ENCODE data around the gene PPA1. TPM values are rescaled to one million over a fixed set of nuclear protein-coding genes. Genes with fewer than 3 reads are reported as not detected.

The PPA1 gene
- total RNA-seq, 3 donors from 2014 or later: 86.9 to 174 (median 164) TPM

- Histone ChIP-seq H3K4me3 (no peak overlapping the region), H3K4me1 (peaks cover 0 to 3% of the 10 kb centered on the region in 2 donors), H3K9me3 (no peaks in the 10 kb centered on the region), H3K27me3 (no peaks in the 10 kb centered on the region), H3K36me3 (no peaks in the 10 kb centered on the region), H3K27ac (no peak overlapping the region)
- TF ChIP-seq POLR2AphosphoS5 (IDR thresholded peaks at IDR 0.05): no peak
- no peak for TF ChIP-seq CTCF (IDR thresholded peaks at IDR 0.05)
- no peak for TF ChIP-seq POLR2A (IDR thresholded peaks at IDR 0.05)
- no peak for DNase-seq (ENCODE audit: low spot score in 2 of 2)
- intact Hi-C loops (cut with DNase I; ENCODE audit: low total_unique reads): no loop called here
These were observed 66.8 kb downstream of the PPA1 start for GRCh38 chr10:70166394-70166793.

- Histone ChIP-seq H3K4me3 (no peak overlapping the region), H3K9me3 (no peaks in the 10 kb centered on the region), H3K27ac (no peak overlapping the region), H3K4me1 (peaks cover 0 to 3% of the 10 kb centered on the region in 2 donors), H3K36me3 (no peaks in the 10 kb centered on the region), H3K27me3 (no peaks in the 10 kb centered on the region)
- DNase-seq (ENCODE audit: low spot score in 2 of 2): no peak
- intact Hi-C loops (cut with DNase I; ENCODE audit: low total_unique reads): no loop called here
- no peak for TF ChIP-seq POLR2A (IDR thresholded peaks at IDR 0.05)
- TF ChIP-seq CTCF (IDR thresholded peaks at IDR 0.05): no peak
- no peak for TF ChIP-seq POLR2AphosphoS5 (IDR thresholded peaks at IDR 0.05)
These were observed 69.1 kb downstream of the PPA1 start for GRCh38 chr10:70164163-70164562.

DNA sequence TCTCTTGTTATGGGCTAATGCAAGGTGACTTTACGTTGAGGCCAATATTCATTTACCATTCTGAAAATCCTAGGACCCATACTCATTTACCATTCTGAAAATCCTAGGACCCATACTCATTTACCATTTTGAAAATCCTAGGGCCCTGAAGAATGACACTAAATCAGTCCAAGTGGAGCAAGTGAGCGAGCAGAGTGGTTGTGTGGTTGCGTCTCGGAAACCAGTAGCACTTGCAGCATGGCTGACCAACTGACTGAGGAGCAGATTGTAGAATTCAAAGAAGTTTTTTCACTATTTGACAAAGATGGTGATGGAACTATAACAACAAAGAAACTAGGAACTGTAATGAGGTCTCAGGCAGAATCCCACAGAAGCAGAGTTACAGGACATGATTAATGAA, 69.8 kb downstream of the PPA1 start:
- no peaks in the 10 kb centered on the region for H3K27me3 ChIP-seq
- H3K4me1 ChIP-seq: peaks cover 0 to 3% of the 10 kb centered on the region in 2 donors
- no peak for DNase-seq (ENCODE audit: low spot score in 2 of 2)
- no peaks in the 10 kb centered on the region for H3K9me3 ChIP-seq
- no peak overlapping the region for H3K27ac ChIP-seq
- no peak for TF ChIP-seq CTCF (IDR thresholded peaks at IDR 0.05)
- no peak for TF ChIP-seq POLR2A (IDR thresholded peaks at IDR 0.05)
- no peak for TF ChIP-seq POLR2AphosphoS5 (IDR thresholded peaks at IDR 0.05)
- H3K36me3 ChIP-seq: no peaks in the 10 kb centered on the region
- no peak overlapping the region for H3K4me3 ChIP-seq
- intact Hi-C loops (cut with DNase I; ENCODE audit: low total_unique reads): no loop called here

DNA sequence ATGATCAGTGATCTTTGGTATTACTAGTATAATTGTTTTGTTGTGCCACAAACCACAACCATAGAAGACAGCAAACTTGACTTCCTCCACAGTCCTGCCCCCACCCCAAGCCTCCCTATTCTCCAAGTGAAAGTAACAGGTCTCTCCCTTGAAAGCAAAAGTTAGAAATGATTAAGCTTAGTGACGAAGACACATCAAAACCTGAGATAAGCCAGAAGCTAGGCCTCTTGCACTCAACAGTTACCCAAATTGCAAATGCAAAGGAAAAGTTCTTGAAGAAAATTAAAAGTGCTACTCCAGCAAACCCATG, 70.4 kb downstream of the PPA1 start:
- no peaks in the 10 kb centered on the region for H3K27me3 ChIP-seq
- intact Hi-C loops (cut with DNase I; ENCODE audit: low total_unique reads): no loop called here
- peaks cover 0 to 3% of the 10 kb centered on the region in 2 donors for H3K4me1 ChIP-seq

More for the DNA sequence above, 70.4 kb downstream of the PPA1 start:
- H3K36me3 ChIP-seq: no peaks in the 10 kb centered on the region
- no peak for DNase-seq (ENCODE audit: low spot score in 2 of 2)
- H3K27ac ChIP-seq: no peak overlapping the region
- TF ChIP-seq POLR2A (IDR thresholded peaks at IDR 0.05) (no peak), POLR2AphosphoS5 (IDR thresholded peaks at IDR 0.05) (no peak), CTCF (IDR thresholded peaks at IDR 0.05) (no peak)
- H3K9me3 ChIP-seq: no peaks in the 10 kb centered on the region
- no peak overlapping the region for H3K4me3 ChIP-seq

Measured in breast epithelium (tissue), 4 donors.